GM21447 (cell line): ENCODE measurements around the gene APOL1.
"Not testable (repeated sequence)": the region's sequence is repeated elsewhere in the genome, so short reads cannot be mapped to it uniquely, and the experiment has no call there.

ENCODE experiments used
- ATAC-seq: cut with Tn5 transposase; IDR thresholded peaks from one replicate; pipeline ENCODE4 v1.9.1; 2021; ENCODE audit not compliant: unreplicated experiment

APOL1 gene, protein sequence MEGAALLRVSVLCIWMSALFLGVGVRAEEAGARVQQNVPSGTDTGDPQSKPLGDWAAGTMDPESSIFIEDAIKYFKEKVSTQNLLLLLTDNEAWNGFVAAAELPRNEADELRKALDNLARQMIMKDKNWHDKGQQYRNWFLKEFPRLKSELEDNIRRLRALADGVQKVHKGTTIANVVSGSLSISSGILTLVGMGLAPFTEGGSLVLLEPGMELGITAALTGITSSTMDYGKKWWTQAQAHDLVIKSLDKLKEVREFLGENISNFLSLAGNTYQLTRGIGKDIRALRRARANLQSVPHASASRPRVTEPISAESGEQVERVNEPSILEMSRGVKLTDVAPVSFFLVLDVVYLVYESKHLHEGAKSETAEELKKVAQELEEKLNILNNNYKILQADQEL

DNA sequence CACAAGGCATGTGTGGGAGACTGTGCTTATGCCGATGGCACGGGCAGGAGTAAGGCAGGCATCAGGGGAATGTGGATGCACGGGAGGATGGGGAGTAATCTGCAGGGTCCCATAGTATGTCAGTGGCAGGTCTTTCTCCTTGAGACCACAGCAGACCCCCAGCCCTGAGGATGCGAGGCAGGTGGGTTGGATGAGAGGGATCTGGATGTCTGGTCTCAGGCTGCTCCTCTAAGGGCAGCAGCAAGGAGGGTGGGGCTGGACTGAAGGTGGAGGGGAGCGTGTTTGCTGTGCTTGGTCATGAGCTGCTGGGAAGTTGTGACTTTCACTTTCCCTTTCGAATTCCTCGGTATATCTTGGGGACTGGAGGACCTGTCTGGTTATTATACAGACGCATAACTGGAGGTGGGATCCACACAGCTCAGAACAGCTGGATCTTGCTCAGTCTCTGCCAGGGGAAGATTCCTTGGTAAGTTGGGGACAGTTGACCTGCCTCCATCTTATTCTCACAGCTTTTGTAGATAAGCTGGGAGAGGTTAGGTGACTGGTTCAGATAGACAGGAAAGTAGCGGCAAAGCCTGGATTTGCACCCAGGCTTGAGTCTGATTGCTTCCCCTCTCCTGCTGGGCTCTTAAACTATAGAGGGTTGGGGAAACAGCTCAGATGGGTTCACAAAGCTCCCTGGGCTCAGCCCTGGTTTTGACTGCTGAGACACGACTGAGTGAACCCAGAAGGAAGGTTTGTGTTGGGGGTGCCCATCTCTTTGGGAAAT, at the start of gene APOL1:
TSS of gene APOL1 (plus strand) at position 380 of the 769 bp plus-strand sequence. CDS start 1,823 bp downstream, outside the sequence.
- peak; percentile 74 for ATAC-seq

DNA sequence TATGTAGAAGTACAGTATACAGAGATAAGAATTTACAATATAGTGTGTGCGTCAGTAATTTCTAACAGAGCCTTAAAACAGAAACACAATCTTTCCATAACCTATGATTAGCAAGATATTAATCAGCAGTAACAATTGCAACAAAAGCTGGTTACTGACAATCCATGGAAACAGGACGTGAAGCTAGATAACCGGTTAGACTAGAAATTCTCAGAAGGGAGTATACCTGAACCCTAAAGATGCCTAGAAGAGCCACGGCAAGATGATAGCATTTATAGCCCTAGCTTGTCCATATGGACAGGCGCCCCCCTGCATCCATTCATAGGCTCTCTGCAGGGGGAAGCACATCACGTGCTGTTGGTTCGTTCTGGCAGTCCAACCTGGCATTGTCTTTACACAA, 49.5 kb upstream of the APOL1 start:
- not testable (repeated sequence) for ATAC-seq

DNA sequence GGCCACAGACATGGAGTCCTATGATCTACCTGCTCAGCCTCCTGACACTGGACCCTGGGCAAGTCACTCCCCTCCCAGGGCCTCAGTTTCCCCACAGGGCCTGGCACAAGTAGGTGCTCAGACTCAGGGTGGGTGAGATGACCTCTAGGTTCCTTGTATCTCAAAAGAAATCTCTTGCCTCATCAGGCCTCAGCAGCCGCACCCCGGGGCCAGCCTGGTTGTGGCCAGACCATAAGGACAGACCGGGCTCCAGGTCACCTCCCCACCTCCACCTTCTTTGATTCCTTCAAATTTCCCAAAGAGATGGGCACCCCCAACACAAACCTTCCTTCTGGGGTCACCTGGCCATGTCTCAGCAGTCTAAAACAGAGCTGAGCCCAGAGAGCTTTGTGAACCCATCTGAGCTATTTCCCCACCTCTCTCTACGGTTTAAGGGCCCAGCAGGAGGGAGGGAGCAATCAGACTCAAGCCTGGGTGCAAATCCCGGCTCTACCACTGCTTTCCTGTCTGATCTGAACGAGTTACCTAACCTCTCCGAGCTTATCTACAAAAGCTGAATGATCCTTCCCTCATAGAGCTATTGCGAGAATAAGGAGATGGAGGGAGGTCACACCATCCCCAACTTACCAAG, 48.8 kb upstream of the APOL1 start:
- ATAC-seq, result no peak

DNA sequence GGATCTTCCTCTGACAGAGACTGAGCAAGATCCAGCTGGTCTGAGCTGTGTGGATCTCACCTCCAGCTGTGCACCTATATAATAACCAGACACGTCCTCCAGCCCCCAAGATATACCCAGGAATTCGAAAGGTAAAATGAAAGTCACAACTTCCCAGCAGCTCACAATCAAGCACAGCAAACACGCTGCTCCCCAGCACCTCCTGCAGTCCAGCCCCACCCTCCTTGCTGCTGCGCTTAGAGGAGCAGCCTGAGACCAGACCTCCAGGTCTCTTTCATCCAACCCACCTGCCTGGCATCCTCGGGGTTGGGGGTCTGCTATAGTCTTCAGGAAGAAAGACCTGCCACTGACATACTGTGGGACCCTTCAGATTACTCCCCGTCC, 48.3 kb upstream of the APOL1 start:
- no peak for ATAC-seq

DNA sequence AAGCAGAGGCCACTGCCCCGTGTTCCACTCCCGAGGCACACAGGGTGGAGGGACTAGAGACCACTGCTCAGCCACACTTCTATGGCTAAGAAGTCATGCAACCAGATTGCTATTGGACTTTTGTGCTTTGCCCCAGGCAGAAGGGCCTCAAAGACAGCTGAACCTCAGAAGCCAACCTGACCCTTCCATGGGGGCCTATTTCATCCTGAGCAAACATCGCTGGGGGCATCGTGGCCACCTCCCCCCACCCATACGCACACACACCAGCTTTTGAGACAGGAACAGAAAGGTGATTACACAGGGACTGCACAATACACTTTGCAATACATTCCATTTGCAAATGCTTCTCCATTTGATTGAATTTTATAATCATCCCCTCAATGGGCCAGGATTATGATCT, 47.4 kb upstream of the APOL1 start:
- ATAC-seq, result not testable (repeated sequence)

DNA sequence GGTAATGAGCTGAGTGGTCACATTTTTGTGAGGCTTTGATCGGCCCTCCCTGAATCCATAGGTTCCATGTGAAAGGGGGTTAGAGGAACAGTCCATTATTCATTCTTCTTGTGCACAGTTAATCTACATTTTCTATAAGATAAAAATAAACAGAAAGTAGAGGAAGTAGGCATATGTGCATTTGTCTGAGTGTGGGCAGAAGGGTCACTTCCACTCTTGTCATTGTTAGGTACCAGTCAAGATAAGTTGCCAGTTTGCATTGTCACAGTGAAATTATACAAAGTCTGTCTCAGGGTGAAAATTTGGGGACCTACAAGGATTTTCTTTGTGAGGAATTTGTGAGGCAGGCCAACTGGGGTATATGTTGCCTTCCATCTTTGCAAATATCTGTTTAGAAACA, 46.7 kb upstream of the APOL1 start:
- ATAC-seq, result no peak

DNA sequence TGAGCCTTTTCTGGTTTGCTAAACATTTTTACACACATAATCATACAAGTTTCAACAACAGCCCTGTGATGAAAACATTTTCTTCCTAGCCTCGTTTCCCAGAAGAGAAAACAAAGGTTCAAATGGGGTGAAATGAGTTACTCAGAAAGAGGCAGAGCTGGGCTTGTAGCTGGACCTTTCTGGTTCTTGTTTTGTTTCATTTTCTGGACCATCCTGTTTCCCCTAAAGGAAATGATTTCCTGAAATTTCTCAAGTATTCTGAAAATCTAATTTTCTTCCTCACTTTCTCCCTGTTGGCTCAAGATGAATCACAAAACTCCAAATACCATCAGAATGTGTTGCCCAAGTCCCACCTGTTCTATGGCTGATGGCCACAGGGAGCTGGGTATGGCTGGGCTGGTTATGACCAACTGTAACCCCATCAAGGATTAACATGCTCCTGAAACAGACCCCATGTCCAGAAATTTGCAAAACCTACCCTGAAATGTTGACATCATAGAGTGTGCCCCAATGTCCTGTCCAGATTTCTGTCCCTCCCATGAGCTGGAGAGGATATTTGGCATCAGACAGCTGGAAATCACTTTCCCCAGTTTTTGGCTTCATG, 44.7 kb upstream of the APOL1 start:
- ATAC-seq, result no peak

DNA sequence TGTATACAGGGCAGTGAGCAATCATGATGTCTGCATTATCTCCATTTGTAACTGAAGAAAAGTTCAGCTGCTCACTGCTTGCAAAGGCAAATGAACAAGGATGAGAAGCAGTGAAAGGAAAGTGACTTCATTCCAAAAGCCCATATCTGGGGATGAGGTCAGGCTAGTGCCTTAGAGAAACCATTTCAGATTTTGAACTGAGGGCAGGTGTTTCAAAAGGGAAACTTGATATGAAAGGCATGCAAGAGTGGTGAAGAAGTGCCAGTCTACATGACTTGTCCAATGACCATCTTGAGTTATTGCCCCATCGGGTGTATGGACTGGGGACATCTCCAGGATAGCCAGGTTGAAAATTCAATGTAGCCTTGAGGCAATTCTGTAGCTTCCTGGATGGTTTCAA, 44.0 kb upstream of the APOL1 start:
- no peak for ATAC-seq

DNA sequence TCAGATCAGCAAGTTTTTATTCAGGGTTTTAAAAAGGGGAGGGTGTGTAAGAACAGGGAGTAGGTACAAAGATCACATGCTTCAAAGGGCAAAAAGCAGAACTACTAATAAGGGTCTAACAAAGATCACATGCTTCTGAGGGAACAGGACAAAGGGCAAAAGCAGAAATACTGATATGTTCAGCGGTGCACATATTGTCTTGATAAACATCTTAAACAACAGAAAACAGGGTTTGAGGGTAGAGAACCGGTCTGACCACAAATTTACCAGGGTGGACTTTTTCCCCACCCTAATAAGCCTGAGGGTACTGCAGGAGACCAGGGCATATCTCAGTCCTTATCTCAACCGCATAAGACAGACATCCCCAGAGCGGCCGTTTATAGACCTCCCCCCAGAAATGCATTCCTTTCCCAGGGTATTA, 43.4 kb upstream of the APOL1 start:
- ATAC-seq, result not testable (repeated sequence)

DNA sequence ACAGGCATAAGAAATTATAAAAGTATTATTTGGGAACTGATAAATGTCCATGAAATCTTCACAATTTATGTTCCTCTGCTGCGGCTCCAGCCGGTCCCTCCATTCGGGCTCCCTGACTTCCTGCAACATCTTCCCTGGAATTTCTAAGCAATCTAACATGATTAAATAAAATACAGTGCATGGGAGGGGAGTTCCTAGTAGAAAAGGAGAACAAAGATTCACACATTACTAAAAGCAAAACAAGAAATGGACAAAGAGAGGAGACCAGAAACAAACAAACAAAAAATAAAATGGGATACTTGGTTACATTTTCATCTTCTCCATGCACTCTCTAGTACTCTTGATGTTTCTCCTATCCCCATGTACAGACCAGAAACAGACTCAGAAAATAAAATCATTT, 42.7 kb upstream of the APOL1 start:
- no peak for ATAC-seq

DNA sequence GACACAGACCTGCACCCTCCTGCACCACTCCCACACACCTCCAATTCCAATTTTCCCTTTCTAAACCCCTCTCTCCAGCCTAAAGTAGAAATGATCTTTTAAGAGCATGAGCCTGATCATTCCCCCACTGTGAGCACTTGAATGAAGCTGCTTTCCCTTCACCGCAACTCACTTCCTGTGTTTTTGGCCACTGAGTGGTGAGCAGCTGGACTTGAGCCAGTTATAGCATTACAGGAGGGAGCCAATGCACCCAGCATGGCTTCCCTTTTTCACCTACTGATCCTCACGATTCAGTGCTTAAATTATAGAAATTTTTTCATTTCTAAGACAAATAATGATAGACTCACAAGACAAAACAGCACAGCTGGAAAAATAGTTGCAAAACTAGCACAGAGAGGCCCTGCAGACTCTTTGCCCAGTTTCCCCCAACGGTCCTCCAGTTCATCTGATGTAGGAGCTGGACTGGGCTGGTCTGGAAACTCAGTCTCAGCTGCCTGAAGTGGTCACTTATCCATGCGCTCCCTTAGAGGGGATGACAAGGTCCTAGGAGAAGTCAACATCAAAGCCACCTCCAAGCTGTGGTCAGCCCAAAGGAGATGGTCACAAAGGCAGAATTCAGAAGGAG, 41.6 kb upstream of the APOL1 start:
- ATAC-seq, result no peak

DNA sequence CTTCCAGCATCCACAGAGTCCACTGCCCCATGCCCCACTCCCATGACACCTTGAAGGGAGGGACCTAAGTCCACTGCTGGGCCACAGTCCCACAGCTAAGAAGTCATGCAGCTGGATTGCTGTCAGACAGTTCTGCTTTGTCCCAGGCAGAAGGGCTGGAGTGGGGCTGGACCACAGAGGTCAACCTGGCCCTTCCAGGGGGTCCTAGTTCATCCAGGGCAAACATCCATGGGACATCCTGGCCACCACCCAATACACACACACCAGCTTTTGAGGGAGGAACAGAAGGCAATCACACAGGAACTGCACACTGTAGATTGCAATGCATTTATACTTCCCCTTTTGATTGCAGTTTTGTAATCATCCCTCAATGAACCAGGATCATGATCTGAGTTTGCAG, 40.0 kb upstream of the APOL1 start:
- ATAC-seq, result no peak

DNA sequence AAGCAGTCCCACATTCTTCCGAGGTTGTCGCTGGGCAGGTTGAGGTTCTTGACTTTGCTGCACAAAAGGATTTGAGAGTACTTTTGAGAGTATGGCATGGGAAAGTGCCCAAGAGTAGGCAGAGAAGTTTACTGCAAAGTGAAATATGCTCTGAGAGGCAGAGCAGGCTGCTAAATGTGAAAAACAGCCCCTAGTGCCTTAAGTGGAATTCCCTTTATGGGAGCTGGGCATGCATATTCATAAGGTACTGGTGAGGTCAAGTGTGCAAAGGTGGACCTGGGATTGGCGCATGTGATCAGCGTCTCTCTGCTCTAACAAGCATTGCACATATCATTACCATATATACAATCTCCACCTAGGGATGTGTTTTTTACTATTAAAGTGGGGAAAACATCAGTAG, 39.3 kb upstream of the APOL1 start:
- no peak for ATAC-seq

DNA sequence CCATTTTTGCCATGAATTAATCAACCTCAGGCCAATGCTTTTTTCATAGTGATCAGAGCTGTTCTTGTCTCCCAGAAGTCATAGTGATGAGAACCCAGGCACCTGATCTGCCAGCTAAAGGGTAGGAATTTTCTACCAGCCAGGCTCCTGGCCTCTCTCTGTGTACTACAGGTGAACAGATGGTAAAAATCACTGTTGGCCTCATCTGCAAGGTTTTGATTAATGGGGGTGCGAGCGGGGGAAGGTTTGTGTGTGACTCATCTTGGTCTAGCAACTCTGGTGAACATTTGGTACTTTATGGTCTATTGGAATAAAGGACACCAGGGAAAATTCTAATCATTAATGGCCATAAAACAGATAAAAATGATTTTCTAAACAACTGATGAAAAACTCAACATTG, 37.0 kb upstream of the APOL1 start:
- ATAC-seq, result no peak

DNA sequence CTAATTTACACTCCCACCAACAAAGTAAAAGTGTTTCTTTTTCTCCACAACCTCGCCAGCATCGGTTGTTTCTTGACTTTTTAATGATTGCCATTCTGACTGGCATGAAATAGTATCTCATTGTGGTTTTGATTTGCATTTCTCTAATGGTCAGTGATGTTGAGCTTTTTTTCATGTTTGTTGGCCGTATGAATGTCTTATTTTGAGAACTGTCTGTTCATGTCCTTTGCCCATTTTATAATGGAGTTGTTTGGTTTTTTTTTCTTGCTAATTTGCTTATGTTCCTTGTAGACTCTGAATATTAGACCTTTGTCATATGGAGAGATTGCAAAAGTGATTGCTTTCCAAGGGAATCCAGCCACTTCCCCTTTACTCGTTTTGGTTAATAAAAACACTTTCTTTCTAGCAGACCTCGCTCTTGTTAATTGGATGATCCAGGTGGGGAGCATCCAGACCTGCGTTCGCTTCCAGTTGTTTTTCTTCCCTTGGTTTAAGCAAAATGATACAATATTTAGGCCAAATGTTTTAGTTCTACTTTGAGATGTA, 34.2 kb upstream of the APOL1 start:
- no peak for ATAC-seq

DNA sequence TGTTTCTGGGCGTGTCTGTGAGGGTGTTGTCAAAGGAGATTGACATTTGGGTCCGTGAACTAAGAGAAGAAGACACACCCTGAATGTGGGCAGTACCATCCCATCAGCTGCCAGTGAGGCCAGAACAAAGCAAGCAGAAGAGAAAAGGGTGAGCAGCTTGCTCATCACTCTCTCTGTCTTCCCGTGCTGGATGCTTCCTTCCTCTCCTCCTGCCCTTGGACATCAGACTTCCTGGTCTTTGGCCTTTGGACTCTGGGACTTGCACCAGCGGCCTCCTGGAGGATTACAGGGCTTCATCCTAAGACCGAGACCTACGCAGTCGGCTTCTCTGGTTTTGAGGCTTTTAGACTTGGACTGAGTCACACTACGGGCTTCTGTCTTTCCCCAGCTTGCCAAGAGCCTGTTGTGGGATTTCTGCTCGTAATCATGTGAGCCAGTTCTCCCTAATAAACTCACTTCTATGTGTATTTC, 32.4 kb upstream of the APOL1 start:
- no peak for ATAC-seq

DNA sequence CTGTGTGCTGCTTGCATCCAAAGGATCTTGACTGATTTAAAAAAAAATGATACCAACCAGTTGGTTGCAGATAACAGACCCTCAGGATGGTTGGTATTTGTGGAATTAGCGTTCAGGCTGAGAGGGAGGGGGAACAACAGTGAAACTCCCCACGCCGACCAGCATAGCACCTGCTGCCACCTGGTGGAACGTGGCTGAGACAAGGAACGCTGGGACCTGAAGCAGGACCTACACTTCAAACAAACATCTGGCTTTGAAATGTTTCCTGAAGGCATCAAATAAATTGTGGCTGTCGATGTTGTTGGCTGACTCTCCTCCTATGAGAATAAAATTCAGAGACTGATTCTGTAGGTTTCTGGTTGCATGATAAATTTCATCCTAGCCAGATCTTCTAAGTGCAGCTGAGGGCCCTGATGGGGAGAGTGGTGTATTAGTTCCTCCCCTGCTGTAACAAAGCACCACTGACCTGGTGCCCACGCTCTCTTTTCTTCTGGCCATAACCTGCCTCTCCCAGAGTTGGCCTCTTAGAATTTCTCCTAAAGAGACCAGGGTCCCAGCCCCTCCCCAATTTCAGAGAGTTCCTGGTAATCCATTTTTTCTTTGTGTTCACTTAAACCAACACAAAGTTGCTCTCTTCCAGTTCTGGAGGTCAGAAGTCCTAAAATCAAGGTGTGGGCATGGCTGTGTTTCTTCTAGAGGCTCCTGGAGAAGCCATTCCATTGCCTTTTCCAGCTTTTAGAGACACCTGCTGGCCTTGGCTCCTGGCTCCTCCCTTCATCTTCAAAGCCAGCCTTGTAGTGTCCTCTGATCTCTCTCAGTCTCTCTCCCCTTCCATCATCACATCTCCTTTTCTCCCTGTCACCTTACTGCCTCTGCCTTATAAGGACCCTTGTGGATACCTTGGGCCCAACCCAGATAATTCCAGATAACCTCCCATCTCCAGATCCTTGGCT, 30.9 kb upstream of the APOL1 start:
- ATAC-seq, result no peak

DNA sequence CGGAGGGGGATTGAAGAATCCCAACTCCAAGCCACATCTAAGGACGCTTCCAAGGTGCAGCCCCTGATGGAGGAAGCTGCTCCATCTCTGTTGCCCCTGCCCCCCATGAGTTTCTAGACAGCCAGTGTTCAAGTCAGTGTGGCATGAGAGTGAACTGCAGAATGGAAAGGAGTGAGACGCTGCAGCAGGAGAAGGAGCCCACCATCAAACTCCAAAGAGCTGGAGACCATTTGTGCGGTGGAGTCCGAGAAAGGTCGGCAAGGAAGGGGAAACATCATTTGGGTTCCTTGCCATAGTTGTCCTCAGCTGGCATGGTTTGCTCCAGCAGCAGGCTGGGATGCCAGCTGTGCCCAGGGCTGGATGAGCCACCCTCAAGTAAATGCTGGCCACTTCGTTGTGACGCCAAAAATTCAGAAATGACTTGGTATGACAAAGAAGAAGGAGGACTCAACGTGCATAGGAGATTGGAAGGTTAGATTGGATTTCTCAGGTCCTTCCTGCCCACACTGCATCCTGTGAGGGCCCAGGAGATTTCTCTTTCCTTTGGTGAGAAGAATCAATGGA, 30.0 kb upstream of the APOL1 start:
- ATAC-seq, result no peak

DNA sequence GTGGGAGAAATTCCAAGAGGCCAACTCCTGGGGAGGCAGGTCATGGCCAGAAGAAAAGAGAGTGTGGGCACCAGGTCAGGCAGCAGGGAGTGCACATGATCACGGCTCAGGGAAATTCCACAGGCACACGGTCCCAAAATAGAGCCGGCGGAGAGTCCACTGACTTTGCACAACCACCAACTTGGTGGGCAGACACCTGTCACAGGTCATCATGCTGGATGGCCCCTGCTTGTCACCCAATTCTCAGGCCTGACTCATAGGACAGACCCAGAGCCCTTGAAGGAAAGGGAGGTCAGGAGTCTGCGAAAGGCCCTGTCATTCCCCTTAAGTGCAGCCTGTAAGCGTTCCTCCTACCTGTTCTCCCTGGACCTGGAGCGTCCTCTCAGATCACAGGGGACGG, 29.4 kb upstream of the APOL1 start:
- ATAC-seq, result no peak
